HUES48 (cell line): ENCODE data around the gene SH3RF3.

Experiments used
- H3K27ac ChIP-seq: one replicate; pipeline ENCODE4 v1.7.0; 2013; ENCODE audit warnings: low read depth, low read length, inconsistent platforms
- H3K27me3 ChIP-seq: 2 replicates; pipeline ENCODE4 v1.6.1; 2013; ENCODE audit warnings: mild to moderate bottlenecking, low read length; ENCODE audit not compliant: control insufficient read depth, insufficient read depth
- H3K36me3 ChIP-seq: 2 replicates; pipeline ENCODE4 v1.6.1; 2013; ENCODE audit warnings: low read length; ENCODE audit not compliant: control insufficient read depth, insufficient read depth
- H3K4me1 ChIP-seq: 2 replicates; pipeline ENCODE4 v1.6.1; 2013; ENCODE audit warnings: mild to moderate bottlenecking, low read length; ENCODE audit not compliant: control insufficient read depth, insufficient read depth
- H3K4me3 ChIP-seq: 2 replicates; pipeline ENCODE4 v1.5.1; 2013; ENCODE audit warnings: mild to moderate bottlenecking, low read depth, low read length
- H3K9ac ChIP-seq: 2 replicates; pipeline ENCODE4 v1.6.1; 2013; ENCODE audit warnings: mild to moderate bottlenecking, low read depth, low read length, moderate library complexity
- H3K9me3 ChIP-seq: 2 replicates; pipeline ENCODE4 v1.6.1; 2013; ENCODE audit warnings: low read length; ENCODE audit not compliant: control insufficient read depth, insufficient read depth

SH3RF3 gene

GRCh38 chr2:109393662-109393972 lies 264.6 kb downstream of the SH3RF3 start:
- H3K4me3 ChIP-seq: no peak overlapping the region
- no peak overlapping the region for H3K9ac ChIP-seq
- no peaks in the 10 kb centered on the region for H3K9me3 ChIP-seq
- H3K27me3 ChIP-seq: no peaks in the 10 kb centered on the region
- H3K27ac ChIP-seq: no peak overlapping the region
- no peaks in the 10 kb centered on the region for H3K36me3 ChIP-seq
- peaks cover 7% of the 10 kb centered on the region; the same call in 1 of the 2 replicates for H3K4me1 ChIP-seq

GRCh38 chr2:109395494-109396201 lies 266.6 kb downstream of the SH3RF3 start:
- Histone ChIP-seq H3K4me3 (no peak overlapping the region), H3K4me1 (peaks cover 7% of the 10 kb centered on the region; the same call in 1 of the 2 replicates), H3K27ac (no peak overlapping the region), H3K36me3 (no peaks in the 10 kb centered on the region), H3K9ac (no peak overlapping the region), H3K9me3 (no peaks in the 10 kb centered on the region), H3K27me3 (no peaks in the 10 kb centered on the region)

- peaks cover 7% of the 10 kb centered on the region; the same call in 1 of the 2 replicates for H3K4me1 ChIP-seq
Measured at GRCh38 chr2:109396202-109397180, 267.5 kb downstream of the SH3RF3 start.

GRCh38 chr2:109397893-109398292 lies 268.9 kb downstream of the SH3RF3 start:
- no peaks in the 10 kb centered on the region for H3K36me3 ChIP-seq
- no peaks in the 10 kb centered on the region for H3K9me3 ChIP-seq

More at GRCh38 chr2:109396202-109397180, 267.5 kb downstream of the SH3RF3 start:
- Histone ChIP-seq H3K36me3 (no peaks in the 10 kb centered on the region), H3K9ac (no peak overlapping the region), H3K9me3 (no peaks in the 10 kb centered on the region), H3K4me3 (no peak overlapping the region), H3K27me3 (no peaks in the 10 kb centered on the region), H3K27ac (no peak overlapping the region)

GRCh38 chr2:109398366-109399015 lies 269.5 kb downstream of the SH3RF3 start:
- no peak overlapping the region for H3K27ac ChIP-seq
- H3K36me3 ChIP-seq: no peaks in the 10 kb centered on the region
- no peaks in the 10 kb centered on the region for H3K9me3 ChIP-seq
- H3K4me1 ChIP-seq: peaks cover 7% of the 10 kb centered on the region; the same call in 1 of the 2 replicates
- no peaks in the 10 kb centered on the region for H3K27me3 ChIP-seq
- no peak overlapping the region for H3K4me3 ChIP-seq
- H3K9ac ChIP-seq: no peak overlapping the region

More at GRCh38 chr2:109397893-109398292, 268.9 kb downstream of the SH3RF3 start:
- H3K27ac ChIP-seq: no peak overlapping the region
- no peaks in the 10 kb centered on the region for H3K27me3 ChIP-seq
- H3K9ac ChIP-seq: no peak overlapping the region
- H3K4me1 ChIP-seq: peaks cover 7% of the 10 kb centered on the region; the same call in 1 of the 2 replicates
- H3K4me3 ChIP-seq: no peak overlapping the region

- Histone ChIP-seq H3K27me3 (no peaks in the 10 kb centered on the region), H3K36me3 (no peaks in the 10 kb centered on the region), H3K27ac (no peak overlapping the region), H3K9me3 (no peaks in the 10 kb centered on the region), H3K4me1 (peaks cover 7% of the 10 kb centered on the region; the same call in 1 of the 2 replicates), H3K4me3 (no peak overlapping the region), H3K9ac (no peak overlapping the region)
Measured at GRCh38 chr2:109399066-109399465, 270.1 kb downstream of the SH3RF3 start.

- Histone ChIP-seq H3K4me3 (no peak overlapping the region), H3K9ac (no peak overlapping the region), H3K36me3 (no peaks in the 10 kb centered on the region), H3K27me3 (no peaks in the 10 kb centered on the region), H3K4me1 (peaks cover 7% of the 10 kb centered on the region; the same call in 1 of the 2 replicates), H3K9me3 (no peaks in the 10 kb centered on the region), H3K27ac (no peak overlapping the region)
Measured at GRCh38 chr2:109400102-109400501, 271.1 kb downstream of the SH3RF3 start.

- Histone ChIP-seq H3K36me3 (no peaks in the 10 kb centered on the region), H3K9ac (no peak overlapping the region), H3K27ac (no peak overlapping the region), H3K9me3 (no peaks in the 10 kb centered on the region), H3K4me1 (peaks cover 4% of the 10 kb centered on the region; the same call in 1 of the 2 replicates), H3K27me3 (no peaks in the 10 kb centered on the region), H3K4me3 (no peak overlapping the region)
Measured at GRCh38 chr2:109401370-109401769, 272.4 kb downstream of the SH3RF3 start.

GRCh38 chr2:109402180-109402579 lies 273.2 kb downstream of the SH3RF3 start:
- no peaks in the 10 kb centered on the region for H3K9me3 ChIP-seq
- no peaks in the 10 kb centered on the region for H3K4me1 ChIP-seq
- no peaks in the 10 kb centered on the region for H3K27me3 ChIP-seq
- H3K27ac ChIP-seq: no peak overlapping the region
- no peak overlapping the region for H3K9ac ChIP-seq
- no peaks in the 10 kb centered on the region for H3K36me3 ChIP-seq
- no peak overlapping the region for H3K4me3 ChIP-seq

GRCh38 chr2:109402980-109403840 lies 274.2 kb downstream of the SH3RF3 start:
- Histone ChIP-seq H3K4me3 (no peak overlapping the region), H3K27me3 (no peaks in the 10 kb centered on the region), H3K4me1 (no peaks in the 10 kb centered on the region), H3K27ac (no peak overlapping the region), H3K36me3 (no peaks in the 10 kb centered on the region), H3K9ac (no peak overlapping the region), H3K9me3 (no peaks in the 10 kb centered on the region)
